ENCODE results near the gene PACRG. TPM values are rescaled to one million over a fixed set of nuclear protein-coding genes. Genes with fewer than 3 reads are reported as not detected.

Gene PACRG
- total and polyA plus RNA-seq, 2 of the 4 experiments (the other 2 are of a cell fraction): not detected

DNA sequence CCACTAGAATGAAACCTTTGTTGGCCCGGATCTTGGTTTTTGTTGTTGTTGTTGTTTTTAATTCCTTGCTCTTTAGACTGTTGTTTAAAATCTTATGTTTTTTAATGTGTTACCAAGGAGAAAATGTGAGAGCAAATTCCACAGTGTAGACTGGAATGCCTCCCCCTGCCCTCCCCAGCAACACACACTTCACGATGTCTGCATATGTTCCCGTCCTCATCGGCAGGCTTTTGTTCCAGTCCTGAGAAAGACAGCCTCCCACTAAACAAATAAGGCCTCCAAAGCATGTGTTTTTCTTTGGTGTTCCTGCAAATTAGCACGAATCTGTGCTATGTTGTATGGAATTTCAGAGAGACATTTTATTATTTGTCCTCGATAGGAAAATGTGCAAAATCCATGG, 423.4 kb downstream of the PACRG start:
- H2AFZ ChIP-seq (replicated peaks; ENCODE audit: low read length, poor library complexity): no peak overlapping the region
- H4K8ac ChIP-seq (ENCODE audit: low read depth in 2 of 2, low read length in 2 of 2): no peak overlapping the region
- no peak overlapping the region for H3K14ac ChIP-seq (replicated peaks; ENCODE audit: low read depth, low read length)
- no peaks in the 10 kb centered on the region for H3K36me3 ChIP-seq (ENCODE audit: control insufficient read depth, insufficient read depth, low read length)
- H3K56ac ChIP-seq (ENCODE audit: extremely low read depth, insufficient read depth, low read length): no peak overlapping the region
- no peak overlapping the region for H2BK120ac ChIP-seq (ENCODE audit: low read depth, low read length)
- H2BK15ac ChIP-seq (ENCODE audit: low read depth, low read length): no peak overlapping the region
- H3K18ac ChIP-seq (ENCODE audit: low read depth, low read length): no peak overlapping the region
- H2BK20ac ChIP-seq (ENCODE audit: low read depth, low read length): no peak overlapping the region
- no CpG with 5 or more reads among the region's 6 CpGs for WGBS, 2 experiments (ENCODE audit: extremely low coverage in 2 of 2, insufficient read length in 1 of 2)
- no peak overlapping the region for H3K27ac ChIP-seq (ENCODE audit: insufficient read depth, low read length)
- H3K9me3 ChIP-seq (ENCODE audit: control insufficient read depth, insufficient read depth, low read length): peaks cover 37% of the 10 kb centered on the region
- H4K20me1 ChIP-seq (ENCODE audit: insufficient read depth, low read length): no peaks in the 10 kb centered on the region
- H3K4ac ChIP-seq (ENCODE audit: low read depth, low read length): no peak overlapping the region
- ChIA-PET POLR2A (ENCODE audit: unreplicated experiment) (interaction anchor here (0.6 kb wide), 1 partner anchor 20 kb away, joined by 3 read pairs; no protein-coding TSS in a partner anchor), CTCF (no interaction called here)
- H2AK9ac ChIP-seq (replicated peaks; ENCODE audit: low read depth, low read length, poor library complexity): no peak overlapping the region
- no TSS peak for BruUV-seq (replicated peaks)
- no peaks in the 10 kb centered on the region for H3K9me1 ChIP-seq (ENCODE audit: insufficient read depth, low read length)
- DNase-seq (no peak), ATAC-seq (ENCODE audit: low read depth) (no peak)
- TF ChIP-seq MAZ (IDR thresholded peaks at IDR 0.05; ENCODE audit: borderline replicate concordance, low read depth, low read length) (no peak), RCOR1 (IDR thresholded peaks at IDR 0.05; ENCODE audit: insufficient replicate concordance, low read length) (no peak), FOS (IDR thresholded peaks at IDR 0.05; ENCODE audit: low read depth, low read length) (no peak), CHD1 (IDR thresholded peaks at IDR 0.05; ENCODE audit: low read depth, low read length) (no peak), RAD21 (IDR thresholded peaks at IDR 0.05; ENCODE audit: low read length) (no peak), ELK1 (IDR thresholded peaks at IDR 0.05; ENCODE audit: borderline replicate concordance, low read depth, low read length) (no peak), NFE2L2 (IDR thresholded peaks at IDR 0.05; ENCODE audit: low read depth, low read length) (no peak)
- H2AK5ac ChIP-seq (ENCODE audit: low read depth, low read length): no peak overlapping the region
- intact Hi-C loops (cut with micrococcal nuclease): no loop called here
- in situ Hi-C loops (cut with MboI; ENCODE audit: low sequenced_read_pairs): no loop called here
- H4K5ac ChIP-seq (ENCODE audit: low read depth, low read length): no peak overlapping the region
- H3K4me3 ChIP-seq (ENCODE audit: insufficient read depth, low read depth, low read length): no peak overlapping the region
- H2BK5ac ChIP-seq (ENCODE audit: low read depth, low read length, poor library complexity, severe bottlenecking): no peak overlapping the region
- H3K79me1 ChIP-seq (ENCODE audit: low read depth in 1 of 2, low read length in 2 of 2): no peaks in the 10 kb centered on the region
- no peak overlapping the region for H3K4me2 ChIP-seq (ENCODE audit: low read depth, low read length)
- H3K9ac ChIP-seq (ENCODE audit: low read depth, low read length): no peak overlapping the region
- H3K27me3 ChIP-seq (ENCODE audit: control insufficient read depth, insufficient read depth, low read length): no peaks in the 10 kb centered on the region
- no peaks in the 10 kb centered on the region for H3K4me1 ChIP-seq (ENCODE audit: control insufficient read depth, insufficient read depth, low read length)
- H4K91ac ChIP-seq (ENCODE audit: insufficient read depth, low read depth, low read length): no peak overlapping the region
- no peak overlapping the region for H3K23ac ChIP-seq (ENCODE audit: low read depth, low read length)
- dilution Hi-C loops (cut with HindIII; ENCODE audit: low sequenced_read_pairs, unreplicated experiment): no loop called here
